Caco-2 (cell line): ENCODE measurements around the gene AMTN. TPM values are rescaled to one million over a fixed set of nuclear protein-coding genes. Genes with fewer than 3 reads are reported as not detected.
"Not testable (repeated sequence)": the region's sequence is repeated elsewhere in the genome, so short reads cannot be mapped to it uniquely, and the experiment has no call there.

Source experiments
- BruUV-seq: library from RNA; stranded (reverse); fragments of 400-500 nt; replicated peaks from 2 replicates; lab custom pipeline; 2021; lab: Mats Ljungman, UMichigan
- CTCF ChIA-PET: fragments of 300-600 bp; sonication (Branson Sonifier 250); formaldehyde crosslinking; loops from one replicate; lab custom pipeline; 2022; ENCODE audit warnings: antibody characterized with exemption; lab: Charles Lee
- POLR2A ChIA-PET: fragments of 300-600 bp; sonication (Branson Sonifier 250); formaldehyde crosslinking; loops from one replicate; lab custom pipeline; 2022; ENCODE audit warnings: antibody characterized with exemption; lab: Charles Lee
- DNase-seq, 2 experiments: peaks; one replicate each; pipeline versions ENCODE4 v3.0.0 to v3.0.0-alpha.2; 2020 to 2022
- H3K27me3 ChIP-seq: replicated peaks from 2 replicates; pipeline ENCODE4 v1.6.0; 2011; ENCODE audit warnings: low read length; ENCODE audit not compliant: control insufficient read depth, insufficient read depth
- H3K36me3 ChIP-seq: 2 replicates; pipeline ENCODE4 v1.5.1; 2011; ENCODE audit warnings: low read length; ENCODE audit not compliant: control insufficient read depth, insufficient read depth
- H3K4me1 ChIP-seq: fragments of 250-450 bp; sonication (Bioruptor Pico); 2 replicates; pipeline ENCODE4 v1.5.1; 2020; ENCODE audit warnings: mild to moderate bottlenecking
- H3K4me3 ChIP-seq: 2 replicates; pipeline ENCODE4 v1.5.1; 2011; ENCODE audit warnings: low read depth, mild to moderate bottlenecking, control low read depth, low read length
- H3K9me3 ChIP-seq: fragments of 250-450 bp; sonication (Bioruptor Pico); 2 replicates; pipeline ENCODE4 v1.5.1; 2020; ENCODE audit warnings: mild to moderate bottlenecking, moderate library complexity
- H3K27ac Mint-ChIP-seq: one replicate; pipeline ENCODE4 v1.8.0; 2022; ENCODE audit warnings: mixed read lengths; ENCODE audit not compliant: unreplicated experiment
- H3K27me3 Mint-ChIP-seq: one replicate; pipeline ENCODE4 v1.8.0; 2022; ENCODE audit warnings: mixed read lengths; ENCODE audit not compliant: insufficient read depth, unreplicated experiment
- H3K36me3 Mint-ChIP-seq: one replicate; pipeline ENCODE4 v1.8.0; 2022; ENCODE audit warnings: mild to moderate bottlenecking, mixed read lengths; ENCODE audit not compliant: insufficient read depth, unreplicated experiment
- H3K4me1 Mint-ChIP-seq: one replicate; pipeline ENCODE4 v1.8.0; 2022; ENCODE audit warnings: low read depth, mixed read lengths; ENCODE audit not compliant: unreplicated experiment
- H3K4me3 Mint-ChIP-seq: one replicate; pipeline ENCODE4 v1.8.0; 2022; ENCODE audit warnings: mild to moderate bottlenecking, moderate library complexity, mixed read lengths; ENCODE audit not compliant: unreplicated experiment
- H3K9me3 Mint-ChIP-seq: one replicate; pipeline ENCODE4 v1.8.0; 2022; ENCODE audit warnings: mixed read lengths; ENCODE audit not compliant: unreplicated experiment
- intact Hi-C: fragments of 100-400 bp; cut with micrococcal nuclease; formaldehyde crosslinking; loops from one replicate; pipeline ENCODE4 v1.10.0; 2022; ENCODE audit not compliant: unreplicated experiment
- total RNA-seq: library from RNA; stranded (reverse); gene quantifications from 2 replicates; pipeline ENCODE4 v1.2.3, GENCODE V29; 2022
- TF ChIP-seq, protein P1 (sequence below), 2 experiments: fragments of 200-600 bp in 1 of 2; IDR thresholded peaks; 1 replicate in 1 of 2; 2 replicates in 1 of 2; pipeline versions ENCODE4 v1.5.1 to v1.8.0; 2011 to 2022; ENCODE audit warnings: antibody characterized with exemption in 1 of 2, control low read depth in 1 of 2, inconsistent platforms in 1 of 2, low read depth in 1 of 2, low read length in 1 of 2, mild to moderate bottlenecking in 1 of 2, moderate library complexity in 1 of 2; ENCODE audit not compliant: insufficient read depth in 1 of 2, severe bottlenecking in 1 of 2, unreplicated experiment in 1 of 2

AMTN gene
- total RNA-seq, 1 experiment from 2014 or later, result not detected

DNA sequence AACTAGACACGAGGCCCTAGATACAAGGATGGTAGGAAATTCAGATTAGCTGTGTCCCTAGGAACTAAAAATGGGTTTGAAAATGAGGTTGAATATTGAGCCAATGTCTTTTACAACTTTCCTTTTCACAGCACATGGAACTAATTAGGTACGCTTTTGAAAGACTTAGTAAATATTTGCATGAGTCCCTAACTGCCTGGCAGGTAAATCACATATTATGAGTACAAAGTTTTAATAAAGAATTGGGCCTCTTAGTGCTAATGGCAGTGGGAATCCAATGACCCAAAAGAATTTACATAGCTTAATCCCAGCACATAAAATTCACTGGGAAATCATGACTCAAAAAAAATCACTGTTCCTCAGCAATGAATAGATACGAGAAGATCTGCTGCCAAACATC lies 29.6 kb upstream of the AMTN start:
- DNase-seq, result no peak
- H3K4me1 ChIP-seq, result no peaks in the 10 kb centered on the region
- CTCF ChIA-PET, result no interaction called here
- no peak overlapping the region for H3K4me3 Mint-ChIP-seq
- H3K27me3 ChIP-seq, result no peaks in the 10 kb centered on the region
- H3K9me3 ChIP-seq, result no peaks in the 10 kb centered on the region
- TF ChIP-seq, protein P1, sequence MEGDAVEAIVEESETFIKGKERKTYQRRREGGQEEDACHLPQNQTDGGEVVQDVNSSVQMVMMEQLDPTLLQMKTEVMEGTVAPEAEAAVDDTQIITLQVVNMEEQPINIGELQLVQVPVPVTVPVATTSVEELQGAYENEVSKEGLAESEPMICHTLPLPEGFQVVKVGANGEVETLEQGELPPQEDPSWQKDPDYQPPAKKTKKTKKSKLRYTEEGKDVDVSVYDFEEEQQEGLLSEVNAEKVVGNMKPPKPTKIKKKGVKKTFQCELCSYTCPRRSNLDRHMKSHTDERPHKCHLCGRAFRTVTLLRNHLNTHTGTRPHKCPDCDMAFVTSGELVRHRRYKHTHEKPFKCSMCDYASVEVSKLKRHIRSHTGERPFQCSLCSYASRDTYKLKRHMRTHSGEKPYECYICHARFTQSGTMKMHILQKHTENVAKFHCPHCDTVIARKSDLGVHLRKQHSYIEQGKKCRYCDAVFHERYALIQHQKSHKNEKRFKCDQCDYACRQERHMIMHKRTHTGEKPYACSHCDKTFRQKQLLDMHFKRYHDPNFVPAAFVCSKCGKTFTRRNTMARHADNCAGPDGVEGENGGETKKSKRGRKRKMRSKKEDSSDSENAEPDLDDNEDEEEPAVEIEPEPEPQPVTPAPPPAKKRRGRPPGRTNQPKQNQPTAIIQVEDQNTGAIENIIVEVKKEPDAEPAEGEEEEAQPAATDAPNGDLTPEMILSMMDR (IDR thresholded peaks at IDR 0.05; ENCODE audit: insufficient read depth in 1 of 2, low read depth in 1 of 2, low read length in 1 of 2, severe bottlenecking in 1 of 2, unreplicated experiment in 1 of 2), result no peak
- H3K36me3 Mint-ChIP-seq, result no peaks in the 10 kb centered on the region
- H3K27me3 Mint-ChIP-seq, result no peaks in the 10 kb centered on the region
- H3K4me1 Mint-ChIP-seq, result no peaks in the 10 kb centered on the region
- no peak overlapping the region for H3K27ac Mint-ChIP-seq
- BruUV-seq, result no TSS peak
- H3K4me3 ChIP-seq, result no peak overlapping the region
- no peaks in the 10 kb centered on the region for H3K9me3 Mint-ChIP-seq
- POLR2A ChIA-PET, result no interaction called here
- intact Hi-C loops, result no loop called here
- H3K36me3 ChIP-seq, result no peaks in the 10 kb centered on the region

DNA sequence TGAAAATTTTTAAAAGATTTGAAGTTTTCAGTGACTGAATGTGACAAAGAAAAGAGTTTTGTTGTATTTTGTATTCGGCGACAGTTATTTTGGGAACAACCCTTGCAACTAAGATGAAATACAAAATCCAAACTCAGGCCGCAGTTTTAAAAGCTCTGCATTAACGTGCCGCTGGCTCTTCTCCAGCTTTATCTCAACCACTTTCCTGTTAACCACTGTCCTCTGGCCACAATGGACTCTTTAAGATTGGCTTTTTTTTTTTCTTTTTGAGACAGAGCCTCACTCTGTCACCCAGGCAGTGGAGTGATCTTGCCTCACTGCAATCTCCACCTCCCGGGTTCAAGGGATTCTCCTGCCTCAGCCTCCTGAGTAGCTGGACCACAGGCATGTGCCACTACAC lies 22.1 kb upstream of the AMTN start:
- Mint-ChIP-seq H3K4me3 (no peak overlapping the region), H3K36me3 (no peaks in the 10 kb centered on the region), H3K9me3 (no peaks in the 10 kb centered on the region), H3K27ac (no peak overlapping the region), H3K4me1 (no peaks in the 10 kb centered on the region), H3K27me3 (peaks cover 3% of the 10 kb centered on the region)
- no peaks in the 10 kb centered on the region for H3K9me3 ChIP-seq
- no peaks in the 10 kb centered on the region for H3K4me1 ChIP-seq
- TF ChIP-seq, protein P1 (IDR thresholded peaks at IDR 0.05; ENCODE audit: insufficient read depth in 1 of 2, low read depth in 1 of 2, low read length in 1 of 2, severe bottlenecking in 1 of 2, unreplicated experiment in 1 of 2), result no peak
- H3K4me3 ChIP-seq, result no peak overlapping the region
- H3K36me3 ChIP-seq, result no peaks in the 10 kb centered on the region
- POLR2A ChIA-PET, result no interaction called here
- BruUV-seq, result no TSS peak
- intact Hi-C loops, result no loop called here
- DNase-seq, result no peak
- H3K27me3 ChIP-seq, result no peaks in the 10 kb centered on the region
- CTCF ChIA-PET, result no interaction called here

DNA sequence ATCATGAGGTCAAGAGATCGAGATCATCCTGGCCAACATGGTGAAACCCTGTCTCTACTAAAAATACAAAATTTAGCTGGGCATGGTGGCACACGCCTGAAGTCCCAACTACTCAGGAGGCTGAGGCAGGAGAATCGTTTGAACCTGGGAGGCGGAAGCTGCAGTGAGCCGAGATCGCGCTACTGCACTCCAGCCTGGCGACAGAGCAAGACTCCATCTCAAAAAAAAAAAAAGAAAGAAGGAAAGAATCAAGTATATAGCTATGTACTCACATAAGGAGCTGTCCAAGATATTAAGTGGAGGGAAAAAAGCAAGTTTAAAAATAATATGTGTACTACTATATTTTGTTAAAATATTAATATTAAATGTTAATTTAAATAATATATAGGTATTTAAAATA lies 16.5 kb upstream of the AMTN start:
- H3K4me1 ChIP-seq, POLR2A ChIA-PET, intact Hi-C loops, H3K36me3 ChIP-seq, H3K27me3 ChIP-seq, H3K4me3 Mint-ChIP-seq, BruUV-seq, H3K36me3 Mint-ChIP-seq, H3K4me1 Mint-ChIP-seq, H3K27me3 Mint-ChIP-seq, CTCF ChIA-PET, DNase-seq, H3K9me3 ChIP-seq, H3K27ac Mint-ChIP-seq, H3K4me3 ChIP-seq, H3K9me3 Mint-ChIP-seq: not testable (repeated sequence)

DNA sequence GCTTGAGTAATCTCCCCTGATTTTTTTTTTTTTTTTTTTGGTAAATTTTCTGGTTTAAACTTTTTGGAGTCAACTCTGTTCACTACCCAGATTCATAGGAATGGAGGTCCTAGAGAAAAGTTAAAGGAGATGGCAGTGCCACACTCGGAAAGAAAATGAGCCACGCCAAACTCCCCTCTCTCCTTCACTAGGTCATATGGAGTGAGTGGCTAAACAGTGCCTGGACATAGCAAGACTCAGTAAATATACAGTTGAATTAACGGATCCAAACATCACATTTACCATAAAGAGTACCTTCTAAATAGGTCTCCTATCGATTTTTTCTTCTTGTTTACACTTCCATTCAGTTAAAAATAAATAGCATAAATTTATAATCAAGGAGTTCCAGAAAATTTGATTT lies 13.6 kb upstream of the AMTN start:
- Mint-ChIP-seq H3K9me3 (no peaks in the 10 kb centered on the region), H3K4me1 (no peaks in the 10 kb centered on the region)

More for the DNA sequence above, 13.6 kb upstream of the AMTN start:
- H3K4me3 Mint-ChIP-seq, result no peak overlapping the region
- intact Hi-C loops, result loop anchor here (1.0 to 2.0 kb wide), 5 partner anchors 55 to 623 kb away; no protein-coding TSS in a partner anchor
- H3K36me3 Mint-ChIP-seq, result no peaks in the 10 kb centered on the region
- H3K27ac Mint-ChIP-seq, result no peak overlapping the region
- POLR2A ChIA-PET, result no interaction called here
- no peaks in the 10 kb centered on the region for H3K4me1 ChIP-seq
- H3K9me3 ChIP-seq, result no peaks in the 10 kb centered on the region
- TF ChIP-seq, protein P1 (IDR thresholded peaks at IDR 0.05; ENCODE audit: insufficient read depth in 1 of 2, low read depth in 1 of 2, low read length in 1 of 2, severe bottlenecking in 1 of 2, unreplicated experiment in 1 of 2), result no peak
- DNase-seq, result no peak
- H3K36me3 ChIP-seq, result no peaks in the 10 kb centered on the region
- no peaks in the 10 kb centered on the region for H3K27me3 Mint-ChIP-seq
- no peaks in the 10 kb centered on the region for H3K27me3 ChIP-seq
- no peak overlapping the region for H3K4me3 ChIP-seq
- no TSS peak for BruUV-seq
- CTCF ChIA-PET, result no interaction called here
